ENCODE data around the gene ATP5F1D.

The ATP5F1D gene

DNA sequence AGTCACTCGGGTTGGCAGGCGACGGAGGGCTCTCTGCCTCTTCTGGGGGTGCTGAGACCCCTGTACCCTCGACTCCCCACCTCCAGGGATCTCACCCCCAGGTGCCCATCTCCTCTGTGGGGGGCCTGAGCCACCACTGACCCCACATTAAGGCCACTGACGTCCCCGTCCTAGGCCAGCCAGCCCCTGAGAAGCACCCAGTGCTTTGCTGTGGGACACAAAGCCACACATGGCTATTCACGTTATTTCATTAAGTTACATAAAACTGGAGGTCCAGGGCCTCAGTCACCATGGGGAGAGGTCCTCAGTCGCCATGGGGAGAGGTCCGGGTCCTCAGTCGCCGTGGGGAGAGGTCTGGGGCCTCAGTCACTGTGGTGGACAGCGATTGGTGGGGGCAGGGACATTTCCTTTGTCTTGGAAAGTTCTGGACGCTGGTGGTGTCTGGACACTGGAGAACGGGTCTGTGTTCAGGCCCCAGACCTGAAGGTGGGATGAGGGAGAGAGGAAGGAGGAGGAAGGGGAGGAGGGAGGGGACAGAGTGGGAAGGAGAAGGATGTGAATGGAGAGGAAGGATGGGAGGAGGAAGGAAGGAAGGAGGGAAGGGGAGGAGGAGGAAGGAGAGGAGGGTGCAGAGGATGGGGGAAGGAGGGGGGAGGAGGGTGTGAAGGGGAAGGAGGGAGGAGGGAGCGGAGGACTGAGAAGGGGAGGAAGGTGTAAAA lies 40.2 kb downstream of the ATP5F1D start:
- Histone ChIP-seq H3K4me1 (ENCODE audit: low read length) (peaks cover 3% of the 10 kb centered on the region), H3K27me3 (ENCODE audit: low read depth, low read length) (peaks cover 9% of the 10 kb centered on the region; the same call in 1 of the 2 replicates), H3K9ac (ENCODE audit: low read length) (no peak overlapping the region), H3K4me2 (ENCODE audit: low read length) (no peak overlapping the region), H3K79me2 (ENCODE audit: low read length) (peaks cover 5% of the 10 kb centered on the region), H3K9me3 (ENCODE audit: insufficient read depth, low read length) (no peaks in the 10 kb centered on the region), H3K36me3 (replicated peaks; ENCODE audit: low read depth, low read length) (peaks cover 12% of the 10 kb centered on the region), H4K20me1 (ENCODE audit: insufficient read depth, low read length) (peaks cover 5% of the 10 kb centered on the region; the same call in 1 of the 2 replicates), H3K27ac (ENCODE audit: low read length) (no peak overlapping the region), H2AFZ (ENCODE audit: low read depth, low read length) (no peak overlapping the region), H3K4me3 (ENCODE audit: low read length) (no peak overlapping the region)
- TF ChIP-seq, protein P1, sequence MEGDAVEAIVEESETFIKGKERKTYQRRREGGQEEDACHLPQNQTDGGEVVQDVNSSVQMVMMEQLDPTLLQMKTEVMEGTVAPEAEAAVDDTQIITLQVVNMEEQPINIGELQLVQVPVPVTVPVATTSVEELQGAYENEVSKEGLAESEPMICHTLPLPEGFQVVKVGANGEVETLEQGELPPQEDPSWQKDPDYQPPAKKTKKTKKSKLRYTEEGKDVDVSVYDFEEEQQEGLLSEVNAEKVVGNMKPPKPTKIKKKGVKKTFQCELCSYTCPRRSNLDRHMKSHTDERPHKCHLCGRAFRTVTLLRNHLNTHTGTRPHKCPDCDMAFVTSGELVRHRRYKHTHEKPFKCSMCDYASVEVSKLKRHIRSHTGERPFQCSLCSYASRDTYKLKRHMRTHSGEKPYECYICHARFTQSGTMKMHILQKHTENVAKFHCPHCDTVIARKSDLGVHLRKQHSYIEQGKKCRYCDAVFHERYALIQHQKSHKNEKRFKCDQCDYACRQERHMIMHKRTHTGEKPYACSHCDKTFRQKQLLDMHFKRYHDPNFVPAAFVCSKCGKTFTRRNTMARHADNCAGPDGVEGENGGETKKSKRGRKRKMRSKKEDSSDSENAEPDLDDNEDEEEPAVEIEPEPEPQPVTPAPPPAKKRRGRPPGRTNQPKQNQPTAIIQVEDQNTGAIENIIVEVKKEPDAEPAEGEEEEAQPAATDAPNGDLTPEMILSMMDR (IDR thresholded peaks at IDR 0.05; ENCODE audit: low read depth, low read length), result no peak
- no peak for TF ChIP-seq EZH2phosphoT487 (IDR thresholded peaks at IDR 0.05; ENCODE audit: low read depth)

DNA sequence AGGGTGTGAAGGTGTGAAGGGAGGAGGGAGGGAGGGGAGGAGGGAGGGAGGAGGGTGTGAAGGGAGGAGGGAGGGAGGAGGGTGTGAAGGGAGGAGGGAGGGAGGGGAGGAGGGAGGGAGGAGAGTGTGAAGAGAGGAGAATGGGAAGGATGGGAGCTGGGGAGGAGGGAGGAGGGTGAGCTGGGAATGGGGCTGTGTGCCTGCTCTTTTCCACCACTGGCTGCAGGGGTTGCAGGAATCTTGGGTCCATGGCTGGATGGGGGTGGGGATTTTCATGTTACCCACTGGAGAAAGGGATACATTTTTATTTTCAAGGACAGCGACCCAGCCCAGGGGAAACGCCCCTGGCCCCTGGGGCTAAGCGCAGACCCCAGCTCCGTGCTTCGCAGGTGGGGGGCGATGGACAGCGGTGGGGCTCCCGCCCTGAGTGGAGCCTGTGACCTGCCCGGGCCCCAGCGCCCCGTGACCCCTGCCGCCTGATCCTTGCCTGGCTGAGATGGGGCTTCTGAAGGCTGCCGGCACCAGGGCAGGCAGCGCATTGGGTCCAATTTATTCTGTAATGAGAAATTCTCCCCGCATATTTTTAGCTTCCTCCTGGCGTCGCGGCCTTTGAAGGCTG lies 41.1 kb downstream of the ATP5F1D start:
- no peak overlapping the region for H3K4me3 ChIP-seq (ENCODE audit: low read length)
- no peak for TF ChIP-seq EZH2phosphoT487 (IDR thresholded peaks at IDR 0.05; ENCODE audit: low read depth)
- TF ChIP-seq, protein P1 (IDR thresholded peaks at IDR 0.05; ENCODE audit: low read depth, low read length), result no peak

DNA sequence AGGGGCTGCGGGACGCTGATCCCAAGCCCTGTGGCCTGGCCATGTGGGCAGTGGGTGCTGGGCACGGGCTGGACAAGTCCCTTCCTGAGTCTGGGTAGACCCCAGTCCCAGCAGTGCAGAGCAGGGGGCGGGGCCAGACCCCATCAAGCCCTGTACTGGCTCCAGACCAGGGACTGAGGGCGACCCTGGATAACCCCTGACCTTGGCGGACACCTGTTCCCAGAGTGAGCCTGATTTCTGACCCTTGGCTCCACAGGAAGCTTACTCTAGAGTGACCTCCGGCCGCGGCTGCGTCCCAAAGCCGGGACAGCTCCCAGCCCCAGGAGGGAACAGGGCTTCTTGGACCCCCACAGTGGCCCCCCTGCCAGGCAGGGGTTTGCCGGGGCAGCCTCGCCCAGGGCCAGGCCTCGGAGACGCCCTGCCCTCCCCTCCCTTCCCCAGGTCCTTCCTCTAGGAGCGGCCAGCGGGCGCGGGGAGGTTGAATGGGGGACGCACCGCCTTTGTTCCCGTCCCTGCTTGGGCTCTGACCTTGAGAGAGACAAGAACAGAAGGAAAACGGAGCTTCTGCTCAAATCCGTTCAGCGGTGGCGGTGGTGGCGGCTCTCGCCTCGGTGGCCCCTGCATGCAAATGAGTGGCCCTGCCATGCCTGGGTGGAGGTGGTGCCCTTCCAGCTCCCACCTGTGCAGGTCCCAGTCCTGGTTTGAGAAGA lies 41.8 kb downstream of the ATP5F1D start:
- Histone ChIP-seq H2AFZ (ENCODE audit: low read depth, low read length) (no peak overlapping the region), H3K4me2 (ENCODE audit: low read length) (no peak overlapping the region), H3K9ac (ENCODE audit: low read length) (no peak overlapping the region), H3K36me3 (replicated peaks; ENCODE audit: low read depth, low read length) (peaks cover 12% of the 10 kb centered on the region), H3K27ac (ENCODE audit: low read length) (no peak overlapping the region), H3K79me2 (ENCODE audit: low read length) (no peaks in the 10 kb centered on the region), H3K4me1 (ENCODE audit: low read length) (no peaks in the 10 kb centered on the region), H3K27me3 (ENCODE audit: low read depth, low read length) (peaks cover 9% of the 10 kb centered on the region; the same call in 1 of the 2 replicates), H3K9me3 (ENCODE audit: insufficient read depth, low read length) (no peaks in the 10 kb centered on the region), H3K4me3 (ENCODE audit: low read length) (no peak overlapping the region), H4K20me1 (ENCODE audit: insufficient read depth, low read length) (peaks cover 5% of the 10 kb centered on the region; the same call in 1 of the 2 replicates)
- TF ChIP-seq, protein P1 (IDR thresholded peaks at IDR 0.05; ENCODE audit: low read depth, low read length), result no peak
- TF ChIP-seq EZH2phosphoT487 (IDR thresholded peaks at IDR 0.05; ENCODE audit: low read depth), result no peak

More for the DNA sequence above, 41.1 kb downstream of the ATP5F1D start:
- Histone ChIP-seq H4K20me1 (ENCODE audit: insufficient read depth, low read length) (peaks cover 5% of the 10 kb centered on the region; the same call in 1 of the 2 replicates), H3K27ac (ENCODE audit: low read length) (no peak overlapping the region), H3K27me3 (ENCODE audit: low read depth, low read length) (peaks cover 9% of the 10 kb centered on the region; the same call in 1 of the 2 replicates), H2AFZ (ENCODE audit: low read depth, low read length) (no peak overlapping the region), H3K9me3 (ENCODE audit: insufficient read depth, low read length) (no peaks in the 10 kb centered on the region), H3K36me3 (replicated peaks; ENCODE audit: low read depth, low read length) (peaks cover 12% of the 10 kb centered on the region), H3K79me2 (ENCODE audit: low read length) (no peaks in the 10 kb centered on the region), H3K4me2 (ENCODE audit: low read length) (no peak overlapping the region), H3K9ac (ENCODE audit: low read length) (no peak overlapping the region), H3K4me1 (ENCODE audit: low read length) (no peaks in the 10 kb centered on the region)

DNA sequence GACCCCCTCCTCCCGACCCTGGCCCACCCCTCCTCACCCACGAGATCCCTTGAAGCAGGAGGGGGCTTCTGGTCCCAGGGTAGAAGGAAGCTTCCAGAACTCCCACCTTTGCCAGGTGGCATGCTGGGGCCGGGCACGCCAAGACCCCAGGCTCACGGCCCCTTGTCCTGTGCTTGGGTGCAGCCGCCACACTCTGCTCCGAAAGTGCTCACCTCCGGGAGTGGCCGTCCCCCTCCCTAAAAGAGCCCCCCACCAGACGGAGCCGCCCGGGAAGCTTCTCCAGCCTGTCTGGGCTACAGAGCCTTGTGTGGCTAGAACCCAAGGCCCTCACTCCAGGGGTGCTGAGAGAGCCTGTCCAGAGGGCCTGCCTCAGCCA lies 42.4 kb downstream of the ATP5F1D start:
- H2AFZ ChIP-seq (ENCODE audit: low read depth, low read length), result no peak overlapping the region

More for the DNA sequence above, 42.4 kb downstream of the ATP5F1D start:
- Histone ChIP-seq H3K4me1 (ENCODE audit: low read length) (no peaks in the 10 kb centered on the region), H3K27ac (ENCODE audit: low read length) (no peak overlapping the region), H3K36me3 (replicated peaks; ENCODE audit: low read depth, low read length) (peaks cover 11% of the 10 kb centered on the region), H3K79me2 (ENCODE audit: low read length) (no peaks in the 10 kb centered on the region), H3K4me2 (ENCODE audit: low read length) (no peak overlapping the region), H3K9ac (ENCODE audit: low read length) (no peak overlapping the region), H3K4me3 (ENCODE audit: low read length) (no peak overlapping the region), H3K9me3 (ENCODE audit: insufficient read depth, low read length) (no peaks in the 10 kb centered on the region), H3K27me3 (ENCODE audit: low read depth, low read length) (peaks cover 9% of the 10 kb centered on the region; the same call in 1 of the 2 replicates), H4K20me1 (ENCODE audit: insufficient read depth, low read length) (peaks cover 5% of the 10 kb centered on the region; the same call in 1 of the 2 replicates)
- TF ChIP-seq EZH2phosphoT487 (IDR thresholded peaks at IDR 0.05; ENCODE audit: low read depth), result no peak
- TF ChIP-seq, protein P1 (IDR thresholded peaks at IDR 0.05; ENCODE audit: low read depth, low read length), result no peak
